Activated CD8-positive, alpha-beta T cell treated with anti-CD3 and anti-CD28 coated beads for 36 hours (primary cell): ENCODE results near the gene TBX1. TPM values are rescaled to one million over a fixed set of nuclear protein-coding genes. Genes with fewer than 3 reads are reported as not detected.
A peak's percentile ranks its signal among the peaks of the same experiment; 100 is the strongest.

Experiments used
- ATAC-seq: fragments of 200-7000 bp; cut with Tn5 transposase; one replicate; pipeline ENCODE4 v1.10.0; 2021; ENCODE audit warnings: mild to moderate bottlenecking, moderate library complexity
- CTCF ChIA-PET: fragments of 350-600 bp; sonication (Branson Sonifier 250); formaldehyde crosslinking; loops from one replicate; lab custom pipeline; 2021; ENCODE audit warnings: antibody characterized with exemption; lab: Charles Lee
- POLR2A ChIA-PET: fragments of 350-600 bp; sonication (Branson Sonifier 250); formaldehyde crosslinking; loops from one replicate; lab custom pipeline; 2021; ENCODE audit warnings: antibody characterized with exemption; lab: Charles Lee
- DNase-seq: peaks from one replicate; pipeline ENCODE4 v3.0.0-alpha.2; 2020
- H3K27ac Mint-ChIP-seq: one replicate; pipeline ENCODE4 v1.8.0; 2021; ENCODE audit warnings: mild to moderate bottlenecking, mixed read lengths
- H3K27me3 Mint-ChIP-seq: one replicate; pipeline ENCODE4 v1.8.0; 2021; ENCODE audit warnings: mixed read lengths
- H3K36me3 Mint-ChIP-seq: one replicate; pipeline ENCODE4 v1.8.0; 2021; ENCODE audit warnings: low read depth, mixed read lengths
- H3K4me1 Mint-ChIP-seq: one replicate; pipeline ENCODE4 v1.8.0; 2021; ENCODE audit warnings: low read depth, mixed read lengths
- H3K4me3 Mint-ChIP-seq: one replicate; pipeline ENCODE4 v1.8.0; 2021; ENCODE audit warnings: mild to moderate bottlenecking, moderate library complexity, mixed read lengths
- H3K9me3 Mint-ChIP-seq: one replicate; pipeline ENCODE4 v1.8.0; 2021; ENCODE audit warnings: mixed read lengths
- CTCF ChIP-seq: fragments of 200-600 bp; IDR thresholded peaks from one replicate; pipeline ENCODE4 v1.8.0; 2022; ENCODE audit warnings: antibody characterized with exemption, mild to moderate bottlenecking
- intact Hi-C: fragments of 100-400 bp; cut with micrococcal nuclease; formaldehyde crosslinking; loops from one replicate; pipeline ENCODE4 v1.10.0; 2022
- total RNA-seq, 2 experiments: library from RNA; stranded (reverse); gene quantifications; one replicate each; pipeline ENCODE4 v1.2.3, GENCODE V29; 2021

The TBX1 gene
- total RNA-seq, 2 experiments from 2014 or later: not detected

- ChIA-PET CTCF (no interaction called here), POLR2A (interaction anchor here (0.9 to 1.2 kb wide), 2 partner anchors 96 to 132 kb away, joined by 4 to 5 read pairs; partner anchors contain the start of genes GNB1L and RTL10)
- Mint-ChIP-seq H3K27ac (no peak overlapping the region), H3K4me3 (no peak overlapping the region), H3K27me3 (peaks cover 51% of the 10 kb centered on the region), H3K9me3 (no peaks in the 10 kb centered on the region), H3K4me1 (peaks cover 28% of the 10 kb centered on the region), H3K36me3 (no peaks in the 10 kb centered on the region)
- intact Hi-C loops: no loop called here
- DNase-seq (no peak), ATAC-seq (no peak)
- TF ChIP-seq CTCF: no peak
These were observed 1.6 kb upstream of the TBX1 start for GRCh38 chr22:19758896-19759426.

- peak overlapping the region; percentile 64 for H3K4me3 Mint-ChIP-seq
- H3K27ac Mint-ChIP-seq: no peak overlapping the region
- POLR2A ChIA-PET: interaction anchor here (1.2 kb wide), 1 partner anchor 131 kb away, joined by 4 read pairs; no protein-coding TSS in a partner anchor
- peaks cover 28% of the 10 kb centered on the region for H3K4me1 Mint-ChIP-seq
- H3K36me3 Mint-ChIP-seq: no peaks in the 10 kb centered on the region
- intact Hi-C loops: no loop called here
- CTCF ChIA-PET: no interaction called here
- no peaks in the 10 kb centered on the region for H3K9me3 Mint-ChIP-seq
- TF ChIP-seq CTCF: no peak
- peaks cover 50% of the 10 kb centered on the region for H3K27me3 Mint-ChIP-seq
- no peak for ATAC-seq
- no peak for DNase-seq
These were observed 1.0 kb upstream of the TBX1 start for GRCh38 chr22:19759427-19760057.

- Mint-ChIP-seq H3K9me3 (no peaks in the 10 kb centered on the region), H3K4me3 (peak overlapping the region; percentile 50), H3K27ac (no peak overlapping the region), H3K4me1 (peaks cover 24% of the 10 kb centered on the region), H3K36me3 (no peaks in the 10 kb centered on the region), H3K27me3 (peaks cover 51% of the 10 kb centered on the region)
- DNase-seq: no peak
- intact Hi-C loops: no loop called here
- TF ChIP-seq CTCF: no peak
- ChIA-PET POLR2A (no interaction called here), CTCF (no interaction called here)
- ATAC-seq: no peak
These were observed 560 bp downstream of the TBX1 start for GRCh38 chr22:19760951-19761724.

- peaks cover 47% of the 10 kb centered on the region for H3K27me3 Mint-ChIP-seq
- no peaks in the 10 kb centered on the region for H3K9me3 Mint-ChIP-seq
- no peaks in the 10 kb centered on the region for H3K36me3 Mint-ChIP-seq
- no peak for TF ChIP-seq CTCF
- CTCF ChIA-PET: interaction anchor here (1.4 kb wide), 1 partner anchor 135 kb away, joined by 3 read pairs; no protein-coding TSS in a partner anchor
- H3K4me1 Mint-ChIP-seq: peaks cover 20% of the 10 kb centered on the region
- POLR2A ChIA-PET: interaction anchor here (0.6 kb wide), 1 partner anchor 87 kb away, joined by 3 read pairs; no protein-coding TSS in a partner anchor
- peak overlapping the region; percentile 50 for H3K4me3 Mint-ChIP-seq
- no peak for ATAC-seq
- intact Hi-C loops: no loop called here
- DNase-seq: no peak
- no peak overlapping the region for H3K27ac Mint-ChIP-seq
These were observed 1.4 kb downstream of the TBX1 start for GRCh38 chr22:19761725-19762567.
